ENCODE measurements around the gene ARID1B.

Gene ARID1B

DNA sequence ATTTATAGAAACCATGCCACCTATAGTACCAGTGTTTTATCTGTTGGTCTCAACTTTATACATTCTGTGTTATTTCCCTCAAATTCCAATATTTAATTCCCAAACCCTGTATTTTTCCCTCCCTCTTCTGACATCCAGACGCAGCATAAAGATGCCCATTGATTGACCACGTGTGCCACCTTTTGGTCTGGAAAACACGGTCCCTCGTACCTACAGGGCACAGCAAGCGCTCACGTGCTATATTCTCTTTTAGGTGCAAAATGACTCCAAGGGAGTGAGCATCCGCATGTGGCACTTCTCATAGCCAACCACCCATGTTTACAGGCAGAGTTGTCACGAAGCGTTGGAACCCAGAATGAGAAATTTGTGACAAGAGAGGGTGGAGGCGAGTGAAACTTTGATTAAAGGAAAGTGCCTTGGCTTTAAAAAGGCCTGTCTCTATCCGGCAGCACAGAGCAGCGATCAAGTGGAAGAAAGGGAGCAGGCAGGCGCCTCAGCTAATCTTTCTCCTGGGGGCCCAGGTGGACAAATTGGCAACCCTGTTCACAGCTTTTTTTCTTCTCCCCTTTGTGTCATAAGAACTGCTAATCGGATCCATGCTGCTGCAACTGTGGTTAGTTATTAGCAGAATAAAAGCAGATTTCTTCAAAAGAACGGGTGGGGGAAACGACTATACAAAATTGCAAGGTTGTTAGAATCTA is 320.2 kb downstream of the ARID1B start:
- DNase-seq (ENCODE audit: low read depth in 2 of 2): no peak

DNA sequence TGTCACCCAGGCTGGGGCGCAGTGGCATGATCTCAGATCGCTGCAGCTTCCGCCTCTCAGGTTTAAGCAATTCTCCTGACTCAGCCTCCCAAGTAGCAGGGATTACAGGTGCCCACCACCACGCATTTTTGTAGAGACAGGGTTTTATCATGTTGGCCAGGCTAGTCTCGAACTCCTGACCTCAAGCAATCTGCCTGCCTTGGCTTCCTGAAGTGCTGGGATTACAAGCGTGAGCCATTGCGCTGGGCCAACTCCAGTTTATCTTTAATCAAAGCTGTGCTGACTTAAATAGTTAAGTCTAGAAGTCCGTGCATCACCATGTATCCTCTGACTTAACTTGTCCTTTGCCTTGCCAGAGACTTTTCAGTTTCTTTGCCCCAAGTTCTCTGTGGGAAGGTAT is 321.8 kb downstream of the ARID1B start:
- DNase-seq (ENCODE audit: low read depth in 2 of 2): no peak

DNA sequence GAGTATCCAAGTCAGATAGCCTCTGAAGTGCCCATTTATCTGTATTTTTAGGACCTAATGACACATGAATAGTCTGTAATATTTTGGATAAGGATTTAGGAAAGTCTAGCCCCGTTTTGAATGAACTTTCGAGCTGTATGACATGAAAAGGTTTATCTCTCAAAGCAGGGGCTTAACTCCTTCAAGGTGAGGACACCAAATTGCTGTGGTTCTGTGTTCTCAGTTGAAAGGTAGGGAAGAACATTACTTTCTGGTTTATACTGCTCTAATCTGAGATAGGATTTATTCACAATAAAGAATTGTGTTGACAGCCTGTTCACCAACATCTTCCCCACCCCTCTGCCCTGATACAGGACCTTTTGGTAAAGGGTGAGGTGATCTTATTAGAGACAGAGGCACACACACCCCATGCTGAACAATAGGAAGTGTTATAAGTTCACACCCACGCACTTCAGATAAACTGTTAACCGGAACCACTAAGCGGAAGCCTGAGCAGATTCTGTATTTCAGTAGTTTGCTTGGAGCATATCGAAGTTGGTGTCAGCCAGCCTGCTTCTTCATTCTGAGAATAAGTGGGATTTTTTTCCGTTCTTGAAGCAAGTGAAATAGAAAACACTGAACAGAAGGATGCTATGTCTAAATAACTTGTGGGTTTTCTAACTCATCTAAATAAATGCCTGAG is 322.9 kb downstream of the ARID1B start:
- DNase-seq (ENCODE audit: low read depth in 2 of 2): peak; percentile 10 to 14

DNA sequence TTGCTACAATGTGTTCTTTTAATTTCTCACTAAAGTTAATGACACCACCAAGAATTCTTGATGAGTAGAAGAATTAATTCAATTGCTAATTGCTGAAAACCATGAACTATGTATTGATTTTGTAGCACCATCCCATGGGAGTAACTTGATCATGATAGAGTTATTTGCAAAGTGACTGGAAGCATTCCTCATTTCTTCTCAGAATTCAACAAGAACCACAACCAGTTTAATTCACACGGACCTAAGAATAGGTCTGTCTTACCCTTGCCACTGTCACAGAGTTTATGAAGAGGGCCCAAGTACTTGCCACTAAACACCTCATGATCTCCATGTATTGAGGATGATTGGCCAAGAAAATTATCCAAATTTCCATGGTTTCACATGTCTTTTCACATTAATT is 324.0 kb downstream of the ARID1B start:
- DNase-seq (ENCODE audit: low read depth in 2 of 2): no peak

DNA sequence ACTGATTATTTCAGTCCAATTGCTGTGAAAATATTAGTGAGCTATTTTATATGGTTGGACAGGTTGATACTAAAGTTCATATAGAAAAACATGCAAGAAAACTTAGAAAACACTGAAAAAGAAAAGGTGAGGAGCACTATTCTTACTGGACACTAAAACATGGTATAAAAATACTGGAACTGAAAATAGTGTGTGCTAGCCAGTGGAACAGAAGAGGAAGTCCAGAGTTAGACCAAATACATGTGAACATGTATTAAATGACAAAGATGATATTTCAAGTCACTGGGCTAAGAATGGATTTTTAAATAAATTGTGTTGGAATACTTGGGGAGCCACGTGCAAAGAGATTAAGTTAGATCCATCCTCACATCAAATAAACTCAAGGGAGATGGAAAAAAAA is 327.6 kb downstream of the ARID1B start:
- DNase-seq (ENCODE audit: low read depth in 2 of 2): no peak

DNA sequence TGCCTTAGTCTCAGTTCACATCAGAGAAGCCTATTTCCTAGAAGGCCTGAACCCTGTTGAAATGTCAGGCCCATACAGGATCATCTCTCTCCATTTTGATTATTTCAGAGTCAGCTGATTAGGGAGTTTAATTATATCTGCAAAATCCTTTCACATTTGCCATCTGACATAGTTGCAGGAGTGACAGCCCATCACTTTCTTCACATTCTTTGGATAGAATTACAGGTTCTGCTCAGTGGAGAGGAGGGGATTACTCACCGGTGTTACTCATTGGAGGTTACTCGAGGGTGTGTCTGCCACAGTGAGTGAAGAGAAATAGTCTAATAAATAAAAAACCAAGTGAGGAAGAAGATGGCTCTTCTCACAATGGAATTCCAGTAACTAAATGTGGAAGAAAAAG is 329.3 kb downstream of the ARID1B start:
- DNase-seq (ENCODE audit: low read depth in 2 of 2): no peak

DNA sequence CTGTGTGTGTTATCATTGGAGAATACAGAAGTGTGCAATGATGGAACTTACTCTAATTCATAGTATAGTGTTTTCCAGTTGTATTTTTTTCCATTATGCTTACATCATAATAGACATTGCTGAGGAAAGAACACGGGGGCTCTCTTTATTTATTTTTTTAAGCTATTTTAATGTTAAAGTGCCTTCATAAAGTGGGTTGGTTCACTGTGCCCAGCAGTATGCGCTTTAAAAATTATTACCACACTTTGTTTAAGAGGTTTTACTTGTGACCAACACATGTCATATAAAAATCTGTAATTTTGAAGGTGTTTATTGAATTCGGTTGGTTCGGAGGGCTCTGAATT is 330.4 kb downstream of the ARID1B start:
- DNase-seq (ENCODE audit: low read depth in 2 of 2): no peak

DNA sequence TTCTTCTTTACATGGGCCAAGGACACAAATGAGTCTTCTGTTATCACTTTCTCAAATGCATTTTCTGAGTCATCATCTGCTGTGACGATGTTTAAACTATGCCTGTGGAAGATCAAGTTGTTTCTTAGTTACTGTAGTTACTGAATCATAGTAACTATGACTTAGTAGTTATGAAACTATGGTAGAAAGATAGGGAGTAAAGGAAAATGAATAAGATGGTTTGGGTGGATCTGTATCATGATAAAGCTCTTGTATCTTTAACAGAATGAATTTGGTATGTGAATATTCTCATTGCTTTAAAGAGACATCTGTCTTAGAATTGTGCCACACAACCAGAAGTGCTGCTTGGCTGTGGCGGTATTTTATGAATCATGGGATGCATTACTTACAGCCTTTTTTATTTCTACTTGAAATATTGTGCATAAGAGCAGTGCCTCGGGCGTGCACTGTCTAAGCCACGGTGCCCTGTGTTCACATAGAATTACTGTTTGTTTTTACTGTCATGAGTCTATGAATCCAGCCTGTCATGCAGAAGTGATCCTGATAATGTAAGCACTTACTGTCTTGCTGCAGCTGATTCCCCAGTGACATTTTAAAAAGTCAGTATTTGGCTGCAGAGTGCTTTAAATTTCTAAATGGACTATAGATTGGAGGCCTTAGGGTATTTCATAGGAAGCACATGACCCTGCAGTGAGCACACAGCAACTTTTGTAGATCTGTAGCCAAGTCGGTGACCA is 330.9 kb downstream of the ARID1B start:
- no peak for DNase-seq (ENCODE audit: low read depth in 2 of 2)

DNA sequence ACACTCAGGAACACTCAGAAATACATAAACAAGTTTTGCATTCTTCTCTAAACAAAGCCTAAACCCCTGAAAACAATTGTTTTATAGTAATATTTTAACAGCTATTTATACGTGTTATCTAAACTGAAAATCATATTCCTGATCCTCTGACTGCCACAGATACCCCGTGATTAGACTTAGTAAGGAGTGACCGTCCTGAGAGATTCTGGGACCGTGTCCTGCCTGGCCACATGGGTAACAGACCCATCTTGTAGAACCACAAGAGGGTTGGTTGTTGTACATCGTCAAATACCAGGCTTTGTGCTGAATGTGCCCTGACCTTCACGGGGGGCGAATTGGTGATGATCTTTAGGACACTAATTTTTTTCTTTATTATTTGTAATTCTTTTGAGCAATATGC is 331.7 kb downstream of the ARID1B start:
- DNase-seq (ENCODE audit: low read depth in 2 of 2): no peak

DNA sequence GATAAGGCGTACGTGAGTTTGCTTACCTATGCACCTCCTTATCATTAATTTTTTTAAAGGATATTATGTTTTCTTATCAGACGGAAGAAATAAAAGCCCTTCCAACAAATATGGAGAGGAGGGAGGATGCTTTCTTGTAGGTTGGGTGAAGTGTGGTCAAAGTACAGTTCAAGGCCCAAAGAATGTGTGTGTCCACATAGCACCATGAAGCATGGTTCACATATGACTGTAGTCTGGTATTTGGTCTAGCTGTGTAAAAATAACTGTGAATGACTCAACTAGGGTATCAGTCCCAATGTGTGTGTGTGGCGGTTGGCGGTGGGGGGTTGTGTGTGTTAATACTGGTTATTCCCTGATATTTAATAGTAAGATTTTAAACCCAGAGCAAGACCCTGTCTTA is 333.4 kb downstream of the ARID1B start:
- no peak for DNase-seq (ENCODE audit: low read depth in 2 of 2)

DNA sequence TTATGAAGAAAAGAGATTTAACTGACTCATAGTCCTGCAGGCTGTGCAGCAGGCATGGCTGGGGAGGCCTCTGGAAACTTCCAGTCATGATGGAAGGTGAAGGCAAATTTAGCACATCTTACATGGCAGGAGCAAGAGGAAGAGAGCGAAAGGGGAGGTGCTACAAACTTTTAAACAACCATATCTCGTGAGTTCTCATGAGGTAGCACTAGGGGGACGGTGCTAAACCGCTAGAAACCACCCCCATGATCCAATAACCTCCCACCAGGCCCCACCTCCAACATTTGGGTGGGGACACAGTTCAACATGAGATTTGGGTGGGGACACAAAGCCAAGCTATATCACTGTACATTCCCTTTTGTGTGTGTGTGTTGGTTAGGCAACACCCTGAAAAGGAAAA is 336.2 kb downstream of the ARID1B start:
- DNase-seq (ENCODE audit: low read depth in 2 of 2): no peak

DNA sequence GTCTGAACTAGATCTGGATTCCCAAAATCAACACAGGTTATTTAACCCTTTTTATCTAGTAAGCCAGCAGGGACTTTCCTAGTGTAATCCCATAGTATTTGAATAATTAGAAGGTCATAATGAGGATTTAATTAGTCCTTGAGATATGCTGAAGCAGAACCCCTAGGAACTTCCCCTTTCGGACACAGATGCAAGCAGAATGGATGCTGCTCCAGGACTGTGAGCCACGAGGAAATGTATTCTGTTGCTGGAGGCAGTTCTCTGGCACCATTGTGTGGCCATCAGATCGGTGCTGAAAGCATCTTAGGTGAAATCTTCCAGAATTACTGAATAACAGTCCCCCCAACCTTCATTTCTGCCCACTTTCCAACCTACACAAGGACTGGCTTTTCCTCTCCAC is 339.2 kb downstream of the ARID1B start:
- DNase-seq (ENCODE audit: low read depth in 2 of 2): no peak

DNA sequence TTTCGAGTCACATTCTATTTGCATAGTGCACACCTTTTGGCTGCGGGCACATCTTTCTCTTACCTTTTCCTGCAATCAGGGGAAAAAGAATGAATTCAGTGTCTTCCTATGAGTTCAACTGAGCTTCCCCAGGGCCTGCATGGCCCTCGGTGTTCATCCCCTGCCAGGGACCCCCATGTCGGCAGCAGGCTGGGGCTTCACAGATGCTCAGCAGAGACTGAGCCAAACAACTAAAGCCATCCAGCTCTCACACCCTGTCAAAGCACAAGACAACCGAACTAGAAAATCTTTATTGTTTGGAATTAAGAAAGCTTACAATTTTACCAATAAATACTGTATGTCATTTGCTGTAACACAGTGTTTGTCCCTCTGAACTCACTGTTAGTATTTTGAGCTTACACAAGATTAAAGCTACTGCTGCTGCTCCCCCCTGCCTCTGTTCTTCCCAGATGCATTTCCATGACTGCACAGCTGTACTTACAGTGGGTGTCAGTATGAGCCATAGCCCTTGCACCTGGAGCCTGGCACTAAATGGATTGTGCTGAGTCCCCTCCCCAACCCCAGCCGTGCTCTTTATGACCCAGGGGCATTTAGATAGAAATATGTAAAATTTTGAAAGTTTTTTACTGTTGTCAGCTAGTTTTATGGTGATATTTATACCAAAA is 340.4 kb downstream of the ARID1B start:
- DNase-seq (ENCODE audit: low read depth in 2 of 2): no peak

DNA sequence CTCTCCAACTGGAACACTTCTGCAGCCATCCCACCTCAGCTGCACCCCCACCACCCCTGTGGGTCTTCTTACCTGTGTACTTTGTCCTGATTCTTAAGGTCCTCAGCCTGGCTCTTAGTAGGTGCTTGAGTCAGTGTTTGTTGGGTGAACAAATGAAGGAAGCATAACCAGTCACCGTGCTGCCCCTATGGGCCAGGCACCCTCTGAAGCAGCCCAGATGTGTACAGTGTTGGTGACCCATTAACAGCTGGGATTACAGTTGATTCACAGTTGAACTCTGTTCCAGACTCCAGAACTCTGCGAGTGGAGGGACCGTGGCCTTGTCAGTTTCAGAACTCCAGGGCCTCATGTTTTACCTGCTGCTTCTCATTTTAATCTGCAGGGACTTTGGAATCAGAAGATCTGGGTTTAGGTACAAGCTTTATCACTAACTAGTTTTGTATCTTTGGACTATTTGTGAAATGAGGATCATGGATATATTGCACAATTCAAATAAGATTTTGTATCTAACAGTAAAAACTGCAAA is 342.4 kb downstream of the ARID1B start:
- no peak for DNase-seq (ENCODE audit: low read depth in 2 of 2)

DNA sequence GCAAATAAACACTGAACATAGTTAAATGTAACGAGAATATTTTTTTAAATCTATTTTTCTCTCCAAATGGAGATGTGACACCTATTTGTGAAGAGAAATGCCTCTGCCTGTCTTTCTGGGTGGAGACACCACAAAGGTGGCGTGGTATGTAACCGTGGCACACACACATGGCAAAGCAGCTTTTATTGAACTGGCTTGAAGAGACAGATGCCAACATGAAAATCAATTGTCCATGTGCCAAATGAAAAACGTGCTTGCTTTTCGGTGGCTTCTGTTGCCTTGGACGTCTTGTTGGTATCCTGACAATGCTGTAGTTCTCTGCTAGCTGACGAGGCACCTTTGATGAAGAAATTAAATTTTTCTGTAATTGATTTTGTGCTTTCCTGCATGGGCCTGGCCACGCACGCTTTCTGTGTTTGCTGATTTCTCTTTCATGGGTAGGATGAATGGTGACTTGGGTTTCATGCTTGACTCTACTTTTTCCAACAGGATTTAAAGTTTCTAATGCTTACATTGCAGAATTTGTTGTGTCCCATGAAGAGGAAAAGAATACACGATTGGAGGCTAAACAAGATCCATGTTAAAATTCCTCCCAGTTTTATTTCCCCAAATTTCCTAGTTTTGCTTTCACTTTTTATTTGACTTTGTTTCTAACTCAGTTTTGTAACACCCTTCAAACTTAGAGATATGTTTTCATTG is 343.5 kb downstream of the ARID1B start:
- DNase-seq (ENCODE audit: low read depth in 2 of 2): no peak

DNA sequence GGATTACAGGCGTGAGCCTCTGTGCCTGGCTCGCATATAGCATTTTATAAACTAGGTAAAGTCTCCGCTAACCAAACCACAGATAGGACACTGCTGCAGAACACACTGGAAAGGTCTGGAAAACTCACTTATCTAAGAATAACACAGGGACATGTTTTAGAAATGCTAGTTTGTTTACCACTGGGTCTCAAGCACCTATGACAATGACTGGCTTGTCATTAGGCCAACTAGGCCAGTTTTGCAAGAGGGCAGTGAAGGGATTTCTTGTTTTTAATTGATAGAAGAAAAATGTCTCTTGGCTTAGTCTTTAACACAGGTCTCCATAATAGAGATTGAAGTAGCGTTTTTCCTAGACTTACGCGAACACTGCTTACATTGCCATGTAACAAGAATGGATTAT is 344.7 kb downstream of the ARID1B start:
- no peak for DNase-seq (ENCODE audit: low read depth in 2 of 2)

DNA sequence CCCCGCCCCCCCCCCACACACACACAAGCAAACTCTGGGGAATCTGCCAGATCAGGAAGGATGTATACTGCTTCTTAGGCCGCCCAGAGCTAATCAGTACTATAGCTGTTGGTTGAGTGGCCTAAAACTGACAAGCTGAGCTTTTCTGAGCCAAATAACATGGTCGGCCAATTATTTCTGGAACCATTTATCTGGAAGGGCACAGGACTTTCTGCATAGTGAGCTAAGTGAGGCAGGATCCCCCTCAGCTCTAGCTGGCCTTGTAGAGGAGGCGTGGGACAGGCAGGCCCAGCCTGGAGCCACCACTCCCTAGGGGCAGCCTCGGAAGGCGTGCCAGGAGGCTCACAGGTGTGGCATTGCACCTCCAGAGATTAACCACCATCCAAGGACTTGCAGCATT is 346.1 kb downstream of the ARID1B start:
- no peak for DNase-seq (ENCODE audit: low read depth in 2 of 2)

DNA sequence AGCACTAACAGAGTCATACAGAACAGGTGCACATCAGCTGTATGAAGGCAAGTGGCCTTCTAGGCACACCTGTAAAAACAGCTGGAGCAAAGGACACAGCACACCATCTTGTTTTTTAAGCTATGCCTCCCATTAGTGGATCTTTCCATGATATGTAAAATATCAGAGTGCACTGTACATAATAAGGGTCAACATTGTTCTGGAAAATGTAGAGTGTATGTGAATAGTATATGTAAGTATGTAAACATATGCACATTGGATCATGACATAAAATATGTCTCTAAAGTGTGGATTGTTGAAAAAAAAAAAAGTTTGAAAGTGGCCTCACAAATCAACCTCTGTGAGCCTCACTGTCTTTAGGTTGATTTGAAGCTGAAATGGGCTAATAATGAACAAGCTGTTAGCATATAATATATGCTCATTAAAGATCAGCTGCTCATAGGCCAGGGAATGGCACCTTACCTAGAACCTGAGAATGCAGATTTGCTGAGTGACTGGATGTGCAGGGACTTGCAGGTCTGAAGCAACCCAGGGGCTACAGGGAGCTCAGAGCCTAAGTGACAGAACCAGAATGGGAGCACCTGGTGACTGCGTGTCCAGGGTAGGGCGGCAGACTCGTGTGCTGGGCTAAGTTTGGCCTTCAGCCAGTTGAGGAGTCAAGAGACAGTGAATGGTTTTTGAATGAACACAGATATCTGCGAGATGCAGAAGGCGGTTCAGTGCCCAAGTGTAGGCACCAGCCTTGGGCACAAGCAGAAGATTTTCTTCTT is 347.5 kb downstream of the ARID1B start:
- DNase-seq (ENCODE audit: low read depth in 2 of 2): no peak

DNA sequence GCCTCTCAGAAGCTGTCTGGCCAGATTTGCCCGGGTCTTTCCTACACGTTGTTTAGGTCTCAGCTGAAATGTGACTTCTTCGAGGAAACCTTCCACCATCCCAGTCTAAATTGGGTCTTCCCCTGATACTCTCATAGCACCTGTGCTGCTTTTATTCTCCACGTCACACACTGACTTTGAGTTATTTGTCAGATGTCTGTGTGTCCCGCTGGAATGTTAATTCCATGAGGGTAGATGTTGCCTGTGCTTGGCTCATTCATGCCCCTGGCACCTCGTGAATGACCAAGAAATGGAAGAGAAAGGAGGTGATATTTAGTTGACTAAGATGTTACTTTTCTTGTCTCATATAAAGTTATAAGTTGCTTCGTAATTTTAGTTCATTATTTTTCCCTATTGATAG is 348.4 kb downstream of the ARID1B start:
- no peak for DNase-seq (ENCODE audit: low read depth in 2 of 2)

DNA sequence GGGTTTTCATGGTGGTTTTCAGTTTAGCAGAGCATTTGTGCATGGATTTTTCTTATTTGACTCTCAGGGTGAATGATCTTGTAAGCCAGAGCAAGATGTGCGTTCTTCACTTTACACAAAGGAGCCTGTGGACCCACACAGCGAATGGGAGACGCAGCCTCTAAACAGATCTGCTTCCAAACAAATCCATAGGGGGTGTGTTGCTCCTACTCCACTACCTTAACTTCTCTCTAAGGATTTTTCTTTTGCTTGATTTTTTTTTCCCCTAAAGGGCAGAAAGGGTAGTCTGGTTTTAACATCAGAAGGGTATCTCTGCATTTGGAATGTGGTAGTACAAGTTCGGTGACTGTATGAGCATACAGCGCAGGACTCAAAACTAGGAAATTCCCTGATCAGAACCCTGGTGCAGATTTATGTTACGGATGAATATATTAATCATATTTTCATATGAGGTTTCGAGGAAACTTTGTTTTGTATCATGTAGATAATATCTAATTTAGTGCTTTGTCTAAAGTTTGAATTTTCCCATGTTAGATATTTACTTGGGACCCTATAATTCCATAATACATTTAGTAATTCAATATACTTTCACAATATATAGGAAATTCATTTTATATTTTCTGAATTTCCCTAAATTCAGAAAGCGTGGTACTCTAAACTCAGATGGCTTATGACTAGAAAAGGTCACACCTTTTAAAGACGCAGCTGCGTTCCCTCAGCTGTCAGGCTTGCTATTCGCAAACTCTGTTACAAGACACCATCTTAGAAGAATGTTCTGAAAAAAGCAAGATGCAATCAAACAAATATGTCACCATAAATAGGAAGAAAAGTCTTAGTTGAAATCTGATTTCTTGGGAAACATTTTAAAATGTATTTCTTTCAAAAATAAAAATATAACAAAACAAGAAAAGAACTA is 349.3 kb downstream of the ARID1B start:
- DNase-seq (ENCODE audit: low read depth in 2 of 2): no peak
